HepG2 (cell line): ENCODE measurements around the gene ZNF544. TPM values are rescaled to one million over a fixed set of nuclear protein-coding genes. Genes with fewer than 3 reads are reported as not detected.

Experiments used
- ARNTL ChIP-seq: sonication (generic); formaldehyde crosslinking; IDR thresholded peaks from 2 replicates; pipeline ENCODE4 v1.4.0; 2020; ENCODE audit warnings: mild to moderate bottlenecking, missing genetic modification reagents
- MXD4 ChIP-seq: IDR thresholded peaks from 2 replicates; pipeline ENCODE4 v1.6.1; 2016; ENCODE audit warnings: mild to moderate bottlenecking, missing biosample characterization, missing genetic modification reagents
- NFIC ChIP-seq: IDR thresholded peaks from 2 replicates; pipeline ENCODE4 v1.6.1; 2012; ENCODE audit warnings: mild to moderate bottlenecking, low read length, inconsistent platforms
- POLR2A ChIP-seq, 2 experiments: IDR thresholded peaks; 2 replicates each; pipeline ENCODE4 v1.6.1; 2011; ENCODE audit warnings: low read depth in 2 of 2, low read length in 2 of 2, mild to moderate bottlenecking in 1 of 2, moderate library complexity in 1 of 2; ENCODE audit not compliant: insufficient read depth in 1 of 2
- RAD51 ChIP-seq: fragments of 450-650 bp; IDR thresholded peaks from 2 replicates; pipeline ENCODE4 v1.6.1; 2016; ENCODE audit warnings: borderline replicate concordance
- RXRA ChIP-seq: sonication (generic); formaldehyde crosslinking; IDR thresholded peaks from 2 replicates; pipeline ENCODE4 v1.5.1; 2020; ENCODE audit warnings: missing genetic modification reagents
- SP1 ChIP-seq, 2 experiments: fragments of 450-650 bp in 1 of 2; sonication (generic) in 1 of 2; formaldehyde crosslinking in 1 of 2; IDR thresholded peaks; 2 replicates each; pipeline versions ENCODE4 v1.4.0 to v1.6.1; 2016 to 2020; ENCODE audit warnings: missing genetic modification reagents in 1 of 2
- SUZ12 ChIP-seq: fragments of 150-350 bp; IDR thresholded peaks from 2 replicates; pipeline ENCODE4 v1.6.1; 2014; ENCODE audit warnings: low read depth, low read length
- USF2 ChIP-seq, 2 experiments: sonication (generic) in 1 of 2; formaldehyde crosslinking in 1 of 2; IDR thresholded peaks; 2 replicates each; pipeline versions ENCODE4 v1.5.1 to v1.6.1; 2011 to 2020; ENCODE audit warnings: borderline replicate concordance in 1 of 2, low read depth in 1 of 2, low read length in 1 of 2, mild to moderate bottlenecking in 1 of 2, missing genetic modification reagents in 1 of 2, moderate library complexity in 1 of 2
- ZFP36L2 ChIP-seq: sonication (generic); formaldehyde crosslinking; IDR thresholded peaks from 2 replicates; pipeline ENCODE4 v1.4.0; 2020; ENCODE audit warnings: missing genetic modification reagents
- ZMAT5 ChIP-seq: sonication (generic); formaldehyde crosslinking; IDR thresholded peaks from 2 replicates; pipeline ENCODE4 v1.5.0; 2020; ENCODE audit warnings: mild to moderate bottlenecking, low read depth, missing genetic modification reagents, borderline replicate concordance
- ZNF235 ChIP-seq: sonication (generic); formaldehyde crosslinking; IDR thresholded peaks from 2 replicates; pipeline ENCODE4 v1.8.1; 2023; ENCODE audit warnings: mild to moderate bottlenecking, missing genetic modification reagents, borderline replicate concordance
- ZNF274 ChIP-seq: sonication (generic); formaldehyde crosslinking; IDR thresholded peaks from 2 replicates; pipeline ENCODE4 v1.5.1; 2020; ENCODE audit warnings: mild to moderate bottlenecking, missing genetic modification reagents
- ZNF383 ChIP-seq: sonication (generic); formaldehyde crosslinking; IDR thresholded peaks from 2 replicates; pipeline ENCODE4 v1.4.0; 2020; ENCODE audit warnings: missing genetic modification reagents, mild to moderate bottlenecking, borderline replicate concordance
- ZNF569 ChIP-seq: sonication (generic); formaldehyde crosslinking; IDR thresholded peaks from 2 replicates; pipeline ENCODE4 v1.5.0; 2020; ENCODE audit warnings: mild to moderate bottlenecking, missing genetic modification reagents, moderate library complexity, borderline replicate concordance
- polyA plus RNA-seq, 8 experiments: library from polyadenylated mRNA; depleted of rRNA in 3 of 8; stranded (reverse) in 7 of 8; unstranded in 1 of 8; fragments of >200 nt; fragmentation: Illumina TruSeq in 4 of 8; extraction: Trizol in 4 of 8; gene quantifications; 2 replicates each; pipeline versions ENCODE4 v1.2.1 to v1.2.3, GENCODE V29; 2011 to 2016; ENCODE audit warnings: low read depth in 4 of 8, missing spikeins in 1 of 8, mixed read lengths in 1 of 8; ENCODE audit not compliant: insufficient read depth in 1 of 8
- total RNA-seq, 5 experiments: library from RNA; depleted of rRNA; stranded (reverse); fragments of >200 nt; fragmentation: Illumina TruSeq; extraction: Trizol; gene quantifications; 2 replicates each; pipeline ENCODE4 v1.2.3, GENCODE V29; 2016; ENCODE audit warnings: low read depth in 1 of 5
- TF ChIP-seq, protein P1 (sequence below): fragments of 450-650 bp; IDR thresholded peaks from 2 replicates; pipeline ENCODE4 v1.6.1; 2017
- TF ChIP-seq, protein P2 (sequence below): sonication (generic); formaldehyde crosslinking; IDR thresholded peaks from 2 replicates; pipeline ENCODE4 v1.5.0; 2020; ENCODE audit warnings: missing genetic modification reagents
- TF ChIP-seq, protein P3 (sequence below): sonication (generic); formaldehyde crosslinking; IDR thresholded peaks from 2 replicates; pipeline ENCODE4 v1.8.0; 2023; ENCODE audit warnings: mild to moderate bottlenecking, missing genetic modification reagents

The ZNF544 gene
- total and polyA plus RNA-seq, 2 of the 13 experiments (the other 11 are each of a cell fraction or from before 2014, with no cell fraction given), result 13.1 to 17.0 TPM

DNA sequence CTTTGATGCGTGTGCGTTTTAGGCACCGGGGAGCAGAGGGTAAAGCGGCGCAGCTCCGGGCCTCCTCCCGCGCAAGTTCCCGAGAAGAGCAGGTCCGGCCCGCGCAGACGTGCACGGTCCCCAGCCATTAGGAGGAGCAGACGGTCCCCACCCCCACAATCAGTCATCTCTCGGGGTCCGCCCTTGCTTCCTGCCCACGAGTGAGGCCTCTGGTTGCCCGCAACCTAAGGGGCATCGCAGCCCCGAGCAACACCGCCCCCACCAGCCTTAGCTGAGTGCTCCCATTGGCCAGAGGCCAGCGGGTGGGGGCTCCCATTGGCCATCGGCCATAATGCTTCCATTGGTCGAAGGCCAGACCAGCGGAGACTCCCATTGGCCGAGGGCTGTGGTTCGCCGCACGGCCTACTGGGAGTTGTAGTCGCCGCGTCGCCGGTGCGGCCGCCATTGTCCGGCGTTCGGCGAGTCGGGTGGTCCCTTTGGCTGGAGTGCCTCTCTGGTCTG, 49.9 kb downstream of the ZNF544 start, which contains the start of gene ZNF8 (continued):
- TF ChIP-seq ZMAT5 (CRISPR knock-in tag), result no peak
- TF ChIP-seq, protein P1, sequence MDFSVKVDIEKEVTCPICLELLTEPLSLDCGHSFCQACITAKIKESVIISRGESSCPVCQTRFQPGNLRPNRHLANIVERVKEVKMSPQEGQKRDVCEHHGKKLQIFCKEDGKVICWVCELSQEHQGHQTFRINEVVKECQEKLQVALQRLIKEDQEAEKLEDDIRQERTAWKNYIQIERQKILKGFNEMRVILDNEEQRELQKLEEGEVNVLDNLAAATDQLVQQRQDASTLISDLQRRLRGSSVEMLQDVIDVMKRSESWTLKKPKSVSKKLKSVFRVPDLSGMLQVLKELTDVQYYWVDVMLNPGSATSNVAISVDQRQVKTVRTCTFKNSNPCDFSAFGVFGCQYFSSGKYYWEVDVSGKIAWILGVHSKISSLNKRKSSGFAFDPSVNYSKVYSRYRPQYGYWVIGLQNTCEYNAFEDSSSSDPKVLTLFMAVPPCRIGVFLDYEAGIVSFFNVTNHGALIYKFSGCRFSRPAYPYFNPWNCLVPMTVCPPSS, result no peak
- TF ChIP-seq, protein P2, sequence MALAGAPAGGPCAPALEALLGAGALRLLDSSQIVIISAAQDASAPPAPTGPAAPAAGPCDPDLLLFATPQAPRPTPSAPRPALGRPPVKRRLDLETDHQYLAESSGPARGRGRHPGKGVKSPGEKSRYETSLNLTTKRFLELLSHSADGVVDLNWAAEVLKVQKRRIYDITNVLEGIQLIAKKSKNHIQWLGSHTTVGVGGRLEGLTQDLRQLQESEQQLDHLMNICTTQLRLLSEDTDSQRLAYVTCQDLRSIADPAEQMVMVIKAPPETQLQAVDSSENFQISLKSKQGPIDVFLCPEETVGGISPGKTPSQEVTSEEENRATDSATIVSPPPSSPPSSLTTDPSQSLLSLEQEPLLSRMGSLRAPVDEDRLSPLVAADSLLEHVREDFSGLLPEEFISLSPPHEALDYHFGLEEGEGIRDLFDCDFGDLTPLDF (CRISPR knock-in tag), result no peak
- TF ChIP-seq, protein P3, sequence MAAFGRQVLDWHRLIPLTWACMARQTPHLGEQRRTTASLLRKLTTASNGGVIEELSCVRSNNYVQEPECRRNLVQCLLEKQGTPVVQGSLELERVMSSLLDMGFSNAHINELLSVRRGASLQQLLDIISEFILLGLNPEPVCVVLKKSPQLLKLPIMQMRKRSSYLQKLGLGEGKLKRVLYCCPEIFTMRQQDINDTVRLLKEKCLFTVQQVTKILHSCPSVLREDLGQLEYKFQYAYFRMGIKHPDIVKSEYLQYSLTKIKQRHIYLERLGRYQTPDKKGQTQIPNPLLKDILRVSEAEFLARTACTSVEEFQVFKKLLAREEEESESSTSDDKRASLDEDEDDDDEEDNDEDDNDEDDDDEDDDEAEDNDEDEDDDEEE, result peak; percentile 66; the same call in 1 of the 2 replicates
- no peak for TF ChIP-seq ZNF569
- TF ChIP-seq NFIC, result no peak
- no peak for TF ChIP-seq SP1 (IDR thresholded peaks at IDR 0.05)
- TF ChIP-seq SP1 (CRISPR knock-in tag; IDR thresholded peaks at IDR 0.05), result peak; percentile 72
- TF ChIP-seq MXD4 (CRISPR knock-in tag), result no peak; the same call in 1 of the 2 replicates
- TF ChIP-seq POLR2A (IDR thresholded peaks at IDR 0.05; ENCODE audit: insufficient read depth in 1 of 2, low read depth in 2 of 2, low read length in 2 of 2), result peak; percentile 81 to 88
- no peak for TF ChIP-seq ZNF235 (CRISPR knock-in tag)
- TF ChIP-seq ZNF274 (CRISPR knock-in tag), result no peak
- TF ChIP-seq SUZ12, result peak; percentile 55; the same call in 1 of the 2 replicates
- no peak for TF ChIP-seq RAD51
- peak; percentile 8; the same call in 1 of the 2 replicates for TF ChIP-seq ZNF383 (CRISPR knock-in tag)
- TF ChIP-seq RXRA (CRISPR knock-in tag), result peak; percentile 53; the same call in 1 of the 2 replicates
- no peak for TF ChIP-seq USF2 (IDR thresholded peaks at IDR 0.05; ENCODE audit: low read depth, low read length)
- TF ChIP-seq USF2 (CRISPR knock-in tag; IDR thresholded peaks at IDR 0.05; ENCODE audit: borderline replicate concordance), result no peak
- no peak for TF ChIP-seq ARNTL (CRISPR knock-in tag)
- no peak for TF ChIP-seq ZFP36L2 (CRISPR knock-in tag)
